ENCODE data around the gene AFF3.

Gene AFF3

GRCh38 chr2:100126201-100126600 is 16.2 kb downstream of the AFF3 start:
- TF ChIP-seq, protein P1, sequence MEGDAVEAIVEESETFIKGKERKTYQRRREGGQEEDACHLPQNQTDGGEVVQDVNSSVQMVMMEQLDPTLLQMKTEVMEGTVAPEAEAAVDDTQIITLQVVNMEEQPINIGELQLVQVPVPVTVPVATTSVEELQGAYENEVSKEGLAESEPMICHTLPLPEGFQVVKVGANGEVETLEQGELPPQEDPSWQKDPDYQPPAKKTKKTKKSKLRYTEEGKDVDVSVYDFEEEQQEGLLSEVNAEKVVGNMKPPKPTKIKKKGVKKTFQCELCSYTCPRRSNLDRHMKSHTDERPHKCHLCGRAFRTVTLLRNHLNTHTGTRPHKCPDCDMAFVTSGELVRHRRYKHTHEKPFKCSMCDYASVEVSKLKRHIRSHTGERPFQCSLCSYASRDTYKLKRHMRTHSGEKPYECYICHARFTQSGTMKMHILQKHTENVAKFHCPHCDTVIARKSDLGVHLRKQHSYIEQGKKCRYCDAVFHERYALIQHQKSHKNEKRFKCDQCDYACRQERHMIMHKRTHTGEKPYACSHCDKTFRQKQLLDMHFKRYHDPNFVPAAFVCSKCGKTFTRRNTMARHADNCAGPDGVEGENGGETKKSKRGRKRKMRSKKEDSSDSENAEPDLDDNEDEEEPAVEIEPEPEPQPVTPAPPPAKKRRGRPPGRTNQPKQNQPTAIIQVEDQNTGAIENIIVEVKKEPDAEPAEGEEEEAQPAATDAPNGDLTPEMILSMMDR (IDR thresholded peaks at IDR 0.05; ENCODE audit: control insufficient read depth, extremely low read depth, insufficient read depth), result no peak
- H3K4me3 ChIP-seq (ENCODE audit: low read depth, low read length), result no peak overlapping the region
- DNase-seq (ENCODE audit: low read depth), result peak; percentile 30

- TF ChIP-seq, protein P1 (IDR thresholded peaks at IDR 0.05; ENCODE audit: control insufficient read depth, extremely low read depth, insufficient read depth), result no peak
- no peak for DNase-seq (ENCODE audit: low read depth)
- no peak overlapping the region for H3K4me3 ChIP-seq (ENCODE audit: low read depth, low read length)
Observed at GRCh38 chr2:100125626-100126025, 16.8 kb downstream of the AFF3 start.

GRCh38 chr2:100124761-100125160 is 17.6 kb downstream of the AFF3 start:
- TF ChIP-seq, protein P1 (IDR thresholded peaks at IDR 0.05; ENCODE audit: control insufficient read depth, extremely low read depth, insufficient read depth), result no peak
- H3K4me3 ChIP-seq (ENCODE audit: low read depth, low read length), result no peak overlapping the region
- DNase-seq (ENCODE audit: low read depth), result no peak

- H3K4me3 ChIP-seq (ENCODE audit: low read depth, low read length), result no peak overlapping the region
- TF ChIP-seq, protein P1 (IDR thresholded peaks at IDR 0.05; ENCODE audit: control insufficient read depth, extremely low read depth, insufficient read depth), result no peak
- peak; percentile 33 for DNase-seq (ENCODE audit: low read depth)
Observed at GRCh38 chr2:100121124-100121718, 21.2 kb downstream of the AFF3 start.

GRCh38 chr2:100119235-100119634 is 23.2 kb downstream of the AFF3 start:
- TF ChIP-seq, protein P1 (IDR thresholded peaks at IDR 0.05; ENCODE audit: control insufficient read depth, extremely low read depth, insufficient read depth), result no peak
- no peak for DNase-seq (ENCODE audit: low read depth)

GRCh38 chr2:100113990-100114433 is 28.4 kb downstream of the AFF3 start:
- no peak overlapping the region for H3K4me3 ChIP-seq (ENCODE audit: low read depth, low read length)
- TF ChIP-seq, protein P1 (IDR thresholded peaks at IDR 0.05; ENCODE audit: control insufficient read depth, extremely low read depth, insufficient read depth), result no peak
- DNase-seq (ENCODE audit: low read depth), result no peak

More at GRCh38 chr2:100119235-100119634, 23.2 kb downstream of the AFF3 start:
- H3K4me3 ChIP-seq (ENCODE audit: low read depth, low read length), result no peak overlapping the region

GRCh38 chr2:100110614-100111000 is 31.8 kb downstream of the AFF3 start:
- DNase-seq (ENCODE audit: low read depth), result no peak
- TF ChIP-seq, protein P1 (IDR thresholded peaks at IDR 0.05; ENCODE audit: control insufficient read depth, extremely low read depth, insufficient read depth), result no peak
- H3K4me3 ChIP-seq (ENCODE audit: low read depth, low read length), result no peak overlapping the region

Data from LNCaP clone FGC (cell line).